CD4-positive, alpha-beta T cell treated with Interferon alpha-2 for 1 hour (primary cell): ENCODE data around the gene MAN2B2.

Experiments used
- DNase-seq, 2 donors: peaks; one replicate each; pipeline ENCODE4 v3.0.0-alpha.2; 2020 to 2022

The MAN2B2 gene

DNA sequence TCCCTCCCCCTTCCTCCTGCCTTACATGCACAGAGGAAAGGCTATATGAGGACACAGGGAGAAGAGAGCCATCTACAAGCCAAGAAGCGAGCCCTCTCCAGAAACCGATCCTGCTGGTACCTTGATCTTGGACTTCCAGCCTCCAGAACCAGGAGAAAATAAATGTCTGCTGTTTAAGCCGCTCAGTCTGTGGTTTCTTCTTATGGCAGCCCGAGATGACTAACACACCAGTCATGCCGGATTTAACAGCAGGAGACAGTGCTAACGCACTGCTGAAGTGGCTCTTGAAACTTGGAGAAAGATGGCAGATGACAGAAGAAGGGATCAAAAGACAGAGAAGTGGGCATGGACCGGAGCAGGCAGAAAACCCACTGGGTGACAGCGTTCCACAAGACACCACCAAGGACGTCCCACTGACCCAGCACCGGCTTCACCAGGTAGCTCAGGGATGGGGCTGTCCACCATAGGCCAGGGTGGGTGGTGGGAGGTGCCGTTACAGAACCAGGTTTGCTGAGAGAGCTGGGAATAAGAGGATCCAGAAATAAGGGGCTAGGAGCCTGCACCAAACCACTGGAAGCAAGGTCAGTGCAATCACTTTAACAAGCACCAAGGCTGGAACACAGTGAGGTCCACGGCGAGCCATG lies 6.2 kb upstream of the MAN2B2 start:
- DNase-seq, result no peak

DNA sequence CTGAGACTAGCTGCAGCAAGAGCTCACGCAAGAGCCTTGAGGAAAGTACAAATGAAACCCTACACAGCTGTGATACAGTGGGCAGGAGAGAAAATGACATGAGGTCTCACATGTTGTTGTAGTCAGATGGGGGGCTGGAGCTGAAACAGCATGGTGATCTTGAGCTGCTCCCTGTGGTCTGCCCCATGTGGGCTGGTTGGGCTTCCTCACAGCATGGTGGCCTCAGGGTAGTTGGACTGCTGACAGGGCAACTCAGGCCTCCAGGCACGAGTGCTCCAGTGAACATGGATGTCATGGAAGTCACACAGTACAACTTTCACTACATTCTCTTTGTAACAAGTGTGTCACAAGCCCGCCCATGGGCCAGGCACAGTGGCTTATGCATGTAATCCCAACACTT lies 3.4 kb upstream of the MAN2B2 start:
- DNase-seq, result no peak

DNA sequence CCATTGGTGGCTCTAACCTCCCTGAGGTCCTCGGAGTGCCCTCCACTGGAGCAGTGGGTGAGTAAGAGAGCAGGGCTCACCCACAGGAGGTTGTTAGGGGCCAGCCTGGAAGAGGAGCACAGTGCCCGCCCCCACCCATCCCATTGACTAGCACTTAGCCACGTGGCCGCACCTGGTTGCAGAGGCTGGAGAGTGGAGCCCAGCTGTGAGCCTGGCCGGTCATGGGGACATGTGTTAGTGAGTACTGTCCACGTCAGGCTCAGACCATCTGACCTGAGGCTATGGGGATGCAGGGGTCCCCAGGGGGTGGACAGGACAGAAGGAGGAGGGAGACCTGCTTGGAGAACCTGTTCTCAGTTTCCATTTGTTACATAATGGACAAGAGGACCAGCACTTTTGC lies 1.4 kb upstream of the MAN2B2 start:
- no peak for DNase-seq

DNA sequence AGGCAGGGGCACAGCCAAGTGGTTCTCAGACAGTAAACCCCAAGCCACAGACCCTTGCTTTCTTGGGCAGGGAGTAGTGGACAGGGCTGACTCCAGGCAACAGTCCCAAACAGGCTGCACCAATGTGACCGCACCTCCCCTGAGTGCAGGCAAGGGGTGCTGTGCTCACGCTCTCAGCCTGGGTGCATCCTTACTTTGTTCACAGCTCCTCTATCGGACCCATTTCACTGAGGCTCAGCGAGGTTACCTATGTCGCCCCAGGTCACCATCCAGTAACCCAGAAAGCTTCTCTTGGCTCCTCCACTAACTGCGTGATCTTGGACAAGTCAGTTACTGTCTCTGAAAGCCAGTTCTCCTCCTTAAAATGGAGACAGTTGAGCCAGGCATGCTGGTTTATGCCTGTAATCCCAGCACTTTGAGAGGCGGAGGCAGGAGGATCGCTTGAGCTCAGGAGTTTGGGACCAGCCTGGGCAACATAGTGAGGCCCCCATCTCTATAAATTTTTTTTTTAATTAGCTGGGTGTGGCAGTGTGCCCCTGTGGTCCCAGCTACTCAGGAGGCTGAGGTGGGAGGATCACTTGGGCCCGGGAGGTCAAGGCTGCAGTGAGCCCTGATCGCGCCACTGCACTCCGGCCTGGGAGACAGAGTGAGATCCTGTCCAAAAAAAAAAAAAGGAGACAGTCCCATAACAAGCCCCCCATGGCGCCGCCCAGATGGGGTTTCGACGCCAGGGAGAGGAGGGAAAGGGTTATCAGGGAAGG lies 823 bp upstream of the MAN2B2 start:
- DNase-seq, result no peak

DNA sequence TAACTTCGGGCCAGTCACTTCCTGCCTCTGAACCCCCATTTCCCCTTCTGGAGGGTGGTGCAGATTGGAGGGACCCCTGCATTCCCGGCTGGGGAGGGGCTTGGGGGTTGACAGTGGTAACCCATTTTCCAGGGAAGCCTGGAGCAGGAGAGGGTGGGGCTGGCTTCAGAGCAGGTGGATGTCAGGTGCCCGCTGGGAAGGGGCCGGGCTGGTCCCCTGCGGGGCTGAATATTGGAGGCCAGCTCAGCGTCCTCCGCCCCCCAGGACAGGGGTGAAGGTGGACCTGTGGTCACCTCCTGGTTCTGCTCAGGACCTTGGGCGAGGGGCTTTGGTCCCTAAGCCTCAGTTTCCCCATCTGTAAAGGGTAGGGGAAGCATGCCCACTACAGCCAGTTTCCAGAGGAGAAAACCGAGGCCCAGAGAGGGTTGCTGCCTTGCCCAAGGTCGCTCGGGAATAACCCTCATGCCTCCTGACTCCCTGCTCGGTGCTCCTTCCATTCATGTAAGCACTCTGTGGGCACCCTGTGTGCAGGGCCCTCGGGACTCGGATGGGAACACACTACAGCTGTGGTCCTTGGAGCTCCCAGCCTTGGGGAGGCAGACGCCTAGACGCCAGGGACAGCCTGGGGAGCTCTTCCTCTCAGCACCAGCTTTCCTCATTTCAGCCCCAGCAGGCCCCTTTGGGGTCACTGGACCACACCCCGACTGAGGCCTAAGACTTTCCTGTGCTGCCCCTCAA lies 683 bp downstream of the MAN2B2 start:
- no peak for DNase-seq

DNA sequence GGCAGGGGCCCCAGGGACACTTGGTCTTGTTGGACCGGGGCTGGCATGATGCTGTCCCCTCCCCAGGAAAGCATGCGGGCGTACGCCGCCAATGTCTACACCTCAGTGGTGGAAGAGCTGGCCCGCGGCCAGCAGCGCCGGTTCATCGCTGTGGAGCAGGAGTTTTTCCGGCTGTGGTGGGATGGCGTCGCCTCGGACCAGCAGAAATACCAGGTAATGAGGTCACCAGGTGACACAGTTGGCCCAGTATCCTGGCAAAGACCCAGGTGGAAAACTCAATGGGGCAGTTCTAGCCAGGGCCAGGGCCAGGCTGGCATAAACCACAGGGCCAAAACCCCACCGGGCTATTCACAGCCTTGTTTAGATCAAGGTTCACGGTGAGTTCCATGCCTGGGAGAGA lies 1.5 kb downstream of the MAN2B2 start:
- no peak for DNase-seq

DNA sequence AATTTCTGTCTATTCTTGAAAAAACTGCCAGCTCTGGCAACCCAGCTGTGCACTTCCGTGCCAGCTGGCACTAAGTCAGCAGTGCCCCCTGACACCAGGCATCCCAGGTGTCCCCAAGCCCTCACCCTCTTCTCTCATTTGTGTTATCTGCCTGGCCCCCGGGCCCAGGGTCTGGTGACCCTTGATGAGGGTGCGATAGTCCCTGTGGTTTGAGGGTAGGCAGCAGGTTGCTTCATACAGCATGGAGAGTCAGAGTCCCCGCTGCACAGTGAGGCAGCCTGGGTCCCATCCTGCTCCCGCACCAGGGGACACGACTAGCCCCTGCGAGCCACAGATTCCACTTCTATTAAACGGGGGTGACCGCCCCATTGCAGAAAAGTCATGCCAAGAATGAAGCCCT lies 1.9 kb downstream of the MAN2B2 start:
- DNase-seq, result no peak

DNA sequence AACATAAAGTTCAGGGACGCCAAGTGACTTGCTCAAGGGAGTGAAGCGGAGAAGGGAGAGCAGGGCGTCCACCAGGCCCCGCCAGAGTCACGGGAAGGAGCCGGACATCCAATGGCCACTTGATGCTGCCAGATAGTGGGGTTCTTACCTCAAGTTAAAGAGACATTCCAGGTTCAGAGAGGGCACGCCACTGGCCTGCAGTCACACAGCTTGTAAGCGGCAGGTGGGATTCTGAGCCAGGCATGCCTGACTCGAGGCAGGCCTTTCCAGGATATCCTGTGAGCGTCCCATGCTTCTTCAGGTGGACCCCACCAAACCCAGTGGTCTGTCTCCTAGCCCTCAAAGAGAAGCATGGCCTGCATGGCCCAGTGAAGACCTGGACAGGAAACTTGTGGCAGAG lies 2.4 kb downstream of the MAN2B2 start:
- no peak for DNase-seq

DNA sequence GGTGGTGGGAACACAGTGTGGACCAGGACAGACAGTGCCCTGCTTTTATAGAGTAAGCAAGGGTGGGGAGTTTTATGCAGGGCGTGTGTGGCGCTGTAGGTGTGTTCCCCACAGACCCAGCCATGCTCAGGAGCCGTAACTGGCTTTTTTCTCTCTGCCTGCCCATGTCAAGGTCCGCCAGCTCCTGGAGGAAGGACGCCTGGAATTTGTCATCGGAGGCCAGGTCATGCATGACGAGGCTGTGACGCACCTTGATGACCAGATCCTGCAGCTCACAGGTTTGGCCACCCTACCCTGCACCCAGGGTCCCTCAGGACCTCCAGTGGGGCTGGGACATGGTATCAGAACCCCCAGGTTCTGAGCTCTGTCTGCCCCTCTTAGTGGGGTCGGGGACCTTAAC lies 3.2 kb downstream of the MAN2B2 start:
- no peak for DNase-seq

DNA sequence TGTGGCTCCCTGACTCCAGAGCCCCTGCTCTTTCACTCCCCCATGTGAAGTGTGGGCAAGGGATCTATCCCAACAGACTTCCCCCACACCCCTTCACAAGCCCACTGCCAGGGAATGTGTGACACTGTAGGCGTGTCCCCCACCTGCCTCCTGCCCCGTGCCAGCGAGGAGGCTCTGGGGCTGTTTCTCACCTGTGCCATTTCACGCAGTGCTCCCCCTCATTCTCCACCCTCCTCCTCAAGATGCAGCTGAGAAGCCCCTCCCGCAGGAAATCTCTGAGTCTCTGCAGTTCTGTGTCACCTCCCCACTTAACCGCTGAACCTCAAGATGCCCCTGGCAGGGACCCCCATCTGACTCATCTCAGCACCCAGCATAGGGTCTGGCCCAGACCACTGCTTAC lies 5.4 kb downstream of the MAN2B2 start:
- DNase-seq, result no peak

DNA sequence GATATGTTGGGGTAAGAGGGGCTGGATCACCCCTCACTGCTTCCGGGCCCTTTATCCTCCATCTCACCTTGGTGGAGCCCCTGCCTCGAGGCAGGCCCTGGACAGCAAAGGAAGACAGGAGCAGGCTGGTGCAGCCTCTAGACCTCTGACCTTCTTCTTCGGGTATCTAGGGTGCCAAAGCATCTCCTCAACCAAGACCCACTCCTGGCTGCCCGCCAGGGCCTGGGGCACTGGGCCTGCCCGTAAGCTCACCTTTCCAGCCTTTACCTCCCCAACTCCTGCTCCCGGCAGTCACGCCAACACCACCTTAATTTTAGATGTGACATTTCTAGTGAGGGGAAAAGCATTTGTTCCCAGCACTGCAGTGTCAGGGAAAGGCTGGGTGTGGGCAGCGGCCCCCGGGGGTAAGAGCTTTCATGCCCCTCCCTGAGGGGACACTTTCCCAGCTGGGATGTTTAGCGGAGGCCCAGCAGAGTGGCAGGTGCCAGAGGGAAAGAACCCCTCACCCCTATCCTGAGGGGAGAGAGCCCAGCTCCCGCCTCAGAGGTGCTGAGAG lies 6.7 kb downstream of the MAN2B2 start:
- no peak for DNase-seq

DNA sequence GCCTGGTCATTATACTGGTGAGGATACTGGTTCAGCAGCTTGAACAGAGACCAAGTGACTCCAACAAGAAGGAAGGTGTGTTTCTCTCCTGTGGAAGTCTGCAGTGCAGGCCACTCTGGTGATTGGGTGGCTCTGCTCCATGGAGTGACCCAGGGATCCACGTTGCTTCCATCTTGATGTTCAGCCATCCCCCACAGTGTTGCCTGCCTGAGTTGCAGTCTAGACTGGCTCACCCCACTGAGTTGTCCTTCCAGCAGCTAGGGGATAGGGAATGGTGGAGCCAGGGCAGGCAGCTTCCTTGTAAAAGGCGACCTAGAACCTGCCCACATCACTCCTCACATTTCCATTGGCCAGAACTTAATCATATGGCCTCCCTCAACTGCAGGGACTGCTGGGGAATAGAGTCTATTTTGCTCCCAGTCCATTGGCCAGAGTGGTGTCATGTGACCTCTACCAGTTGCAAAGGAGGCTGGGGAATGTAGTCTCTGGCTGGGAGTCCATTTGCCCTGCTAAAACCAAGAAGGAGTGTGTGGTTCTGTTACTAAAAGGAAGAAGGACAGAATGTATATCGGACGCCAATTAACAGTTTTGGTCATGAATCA lies 8.0 kb downstream of the MAN2B2 start:
- DNase-seq, result peak in 1 of 2 donors; percentile 18

DNA sequence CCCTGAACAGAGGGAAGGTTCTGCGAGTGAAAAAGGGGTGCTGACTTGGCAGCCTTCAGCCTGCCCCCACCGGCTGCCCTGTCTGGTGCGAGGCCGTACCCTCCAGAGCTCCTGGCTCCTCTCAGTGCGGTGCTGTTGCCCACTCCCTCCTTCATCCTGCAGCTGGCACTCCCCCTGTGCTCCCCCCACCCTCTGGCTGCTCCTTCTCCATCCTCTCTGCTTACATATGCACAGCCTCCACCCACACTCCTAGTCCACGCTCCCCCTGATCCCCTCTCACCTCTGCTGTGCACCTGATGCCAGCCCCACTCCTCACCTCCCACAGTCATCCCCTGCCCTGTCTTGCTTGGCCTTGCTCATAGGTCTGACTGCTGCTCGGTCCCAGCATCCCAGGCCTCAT lies 9.9 kb downstream of the MAN2B2 start:
- DNase-seq, result no peak

DNA sequence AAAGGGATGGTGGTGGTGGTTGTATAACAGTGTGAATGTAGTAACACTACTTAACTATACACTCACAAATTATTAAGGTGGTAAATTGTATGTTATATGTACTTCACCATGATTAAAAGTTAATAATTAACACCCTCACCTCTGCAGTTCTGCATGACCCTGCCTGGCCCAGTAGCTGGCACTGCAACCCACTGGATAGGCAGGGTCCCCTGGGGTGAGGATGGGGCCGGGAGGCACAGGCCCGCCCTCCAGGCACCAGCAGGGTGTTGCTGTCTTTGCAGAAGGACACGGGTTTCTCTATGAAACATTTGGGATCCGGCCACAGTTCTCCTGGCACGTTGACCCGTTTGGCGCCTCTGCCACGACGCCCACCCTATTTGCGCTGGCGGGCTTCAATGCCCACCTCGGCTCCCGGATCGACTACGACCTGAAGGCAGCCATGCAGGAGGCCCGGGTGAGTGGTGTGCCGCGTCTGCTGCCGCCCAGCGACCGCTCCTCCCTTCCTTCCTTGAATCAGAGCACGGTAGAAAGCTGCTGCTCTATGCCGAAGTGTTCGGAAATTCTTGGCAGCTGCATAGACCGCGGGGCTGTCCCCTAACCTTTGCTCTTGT lies 11.8 kb downstream of the MAN2B2 start:
- no peak for DNase-seq

DNA sequence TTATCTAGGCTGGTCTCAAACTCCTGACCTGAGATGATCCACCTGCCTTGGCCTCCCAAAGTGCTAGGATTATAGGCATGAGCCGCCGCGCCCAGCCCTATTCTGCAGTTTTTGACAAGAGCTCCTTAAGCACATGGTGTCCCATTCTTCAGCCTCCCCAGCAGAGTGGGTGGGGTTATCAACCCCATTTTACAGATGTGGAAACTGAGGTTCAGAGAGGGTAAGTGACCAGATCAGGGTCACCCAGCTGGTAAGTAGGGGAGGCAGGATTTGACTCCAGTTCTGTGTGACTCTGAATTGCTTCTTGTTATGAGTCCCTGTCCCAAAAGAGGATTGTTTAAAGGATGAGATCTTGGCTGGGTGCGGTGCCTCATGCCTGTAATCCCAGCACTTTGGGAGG lies 14.5 kb downstream of the MAN2B2 start:
- DNase-seq, result no peak

DNA sequence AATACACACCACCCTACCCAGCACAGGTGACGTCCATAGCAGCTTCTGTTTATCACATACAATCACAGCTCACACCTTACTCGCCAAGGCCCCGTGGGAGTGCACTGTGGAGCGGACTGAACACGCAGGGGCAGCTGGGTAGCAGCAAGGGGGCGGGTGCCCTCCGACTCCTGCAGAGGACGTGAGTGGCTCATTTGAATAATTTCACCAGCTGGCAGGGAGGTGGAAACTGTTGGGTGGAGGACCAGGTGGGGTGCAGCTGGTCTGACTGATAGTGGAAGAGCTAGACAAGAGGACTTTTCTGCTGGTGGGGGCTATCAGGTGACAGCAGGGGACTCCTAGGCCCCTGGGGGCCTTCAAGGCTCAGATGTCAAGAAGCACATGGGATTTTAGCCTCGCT lies 16.3 kb downstream of the MAN2B2 start:
- peak in 1 of 2 donors; percentile 24 for DNase-seq

DNA sequence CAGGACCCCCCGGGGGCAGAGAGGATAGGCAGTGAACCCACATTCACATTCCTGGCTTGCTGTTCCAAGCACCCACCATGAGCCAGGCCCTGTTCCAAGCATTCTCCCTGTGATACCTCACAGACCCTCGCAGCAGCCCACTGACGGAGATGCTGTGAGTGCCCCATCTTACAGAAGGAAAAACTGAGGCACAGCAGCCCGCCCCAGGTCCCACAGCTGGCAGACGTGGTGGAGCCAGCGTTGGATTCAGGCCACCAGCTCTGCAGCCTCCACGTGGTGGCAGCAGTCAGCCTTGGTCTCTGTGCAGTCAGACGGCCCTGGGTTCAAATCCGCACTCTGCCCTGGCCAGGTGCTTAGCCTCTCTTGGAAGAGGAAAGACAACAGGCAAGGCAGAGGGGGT lies 16.8 kb downstream of the MAN2B2 start:
- no peak for DNase-seq

DNA sequence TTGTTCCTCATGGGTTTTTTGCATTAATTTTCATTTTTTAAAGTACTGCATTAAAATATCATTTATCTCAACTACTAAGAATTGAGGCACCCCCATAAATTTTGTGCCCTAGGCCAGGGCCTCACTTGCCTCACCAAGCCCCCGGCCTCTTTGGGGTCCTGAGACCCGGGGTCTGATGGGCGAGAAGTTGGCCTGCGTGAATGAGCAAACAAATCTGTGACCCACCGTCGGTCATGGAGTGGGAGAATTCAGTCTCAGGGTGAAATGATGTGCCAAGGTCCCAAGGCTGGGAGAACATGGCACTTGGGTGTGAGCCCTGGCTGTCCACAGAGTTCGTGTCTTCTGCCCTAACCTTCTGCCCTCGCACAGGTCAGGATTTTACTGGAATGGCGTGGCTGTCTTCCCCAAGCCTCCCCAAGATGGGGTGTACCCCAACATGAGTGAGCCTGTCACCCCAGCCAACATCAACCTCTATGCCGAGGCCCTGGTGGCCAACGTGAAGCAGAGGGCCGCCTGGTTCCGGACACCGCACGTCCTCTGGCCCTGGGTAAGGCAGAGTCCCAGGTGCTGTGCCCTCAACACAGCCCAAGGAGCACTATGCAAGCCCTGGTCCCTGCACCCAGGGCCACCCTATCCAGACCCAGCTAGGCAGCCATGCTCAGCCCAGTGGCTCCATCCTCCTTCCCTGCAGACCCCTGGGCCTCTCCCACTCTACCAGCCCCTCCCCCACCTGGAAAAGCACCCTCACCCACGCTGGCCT lies 18.0 kb downstream of the MAN2B2 start:
- DNase-seq, result no peak

DNA sequence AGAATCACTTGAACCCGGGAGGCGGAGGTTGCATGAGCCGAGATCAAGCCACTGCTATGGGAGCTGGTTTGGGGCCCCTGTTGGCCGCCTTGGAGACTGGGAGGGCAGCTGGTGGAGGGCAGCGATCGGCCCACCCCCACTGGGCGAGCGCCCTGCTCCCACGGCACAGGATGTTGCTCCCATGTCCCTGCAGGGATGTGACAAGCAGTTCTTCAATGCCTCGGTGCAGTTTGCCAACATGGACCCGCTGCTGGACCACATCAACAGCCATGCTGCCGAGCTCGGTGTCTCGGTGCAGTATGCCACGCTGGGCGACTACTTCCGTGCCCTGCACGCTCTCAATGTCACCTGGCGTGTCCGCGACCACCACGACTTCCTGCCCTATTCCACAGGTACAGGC lies 19.4 kb downstream of the MAN2B2 start:
- no peak for DNase-seq

DNA sequence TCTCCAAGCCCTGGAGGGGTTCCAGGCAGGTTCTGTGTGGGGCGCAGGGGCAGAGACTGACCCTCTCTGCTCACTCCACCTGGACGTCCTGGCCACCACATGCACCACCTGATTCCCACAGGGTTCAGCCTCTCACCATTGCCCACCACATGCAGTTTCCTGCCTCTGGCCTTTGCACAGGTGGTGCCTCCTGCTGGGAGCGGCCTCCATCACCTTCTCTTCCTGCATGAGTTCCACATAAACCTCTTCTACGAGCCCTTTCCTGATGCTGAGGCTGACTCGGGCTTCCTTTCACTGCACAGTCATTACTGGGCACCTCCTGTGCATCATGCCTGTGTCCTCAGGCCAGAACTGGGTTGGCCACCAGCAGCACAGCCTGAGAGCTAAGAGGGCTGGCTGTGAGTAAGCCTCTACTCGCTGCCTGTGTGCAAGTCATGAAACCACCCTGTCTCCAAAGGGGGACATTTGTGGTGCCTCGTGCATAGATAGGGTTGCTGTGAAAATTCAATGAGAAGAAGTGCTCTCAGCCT lies 19.9 kb downstream of the MAN2B2 start:
- DNase-seq, result no peak

DNA sequence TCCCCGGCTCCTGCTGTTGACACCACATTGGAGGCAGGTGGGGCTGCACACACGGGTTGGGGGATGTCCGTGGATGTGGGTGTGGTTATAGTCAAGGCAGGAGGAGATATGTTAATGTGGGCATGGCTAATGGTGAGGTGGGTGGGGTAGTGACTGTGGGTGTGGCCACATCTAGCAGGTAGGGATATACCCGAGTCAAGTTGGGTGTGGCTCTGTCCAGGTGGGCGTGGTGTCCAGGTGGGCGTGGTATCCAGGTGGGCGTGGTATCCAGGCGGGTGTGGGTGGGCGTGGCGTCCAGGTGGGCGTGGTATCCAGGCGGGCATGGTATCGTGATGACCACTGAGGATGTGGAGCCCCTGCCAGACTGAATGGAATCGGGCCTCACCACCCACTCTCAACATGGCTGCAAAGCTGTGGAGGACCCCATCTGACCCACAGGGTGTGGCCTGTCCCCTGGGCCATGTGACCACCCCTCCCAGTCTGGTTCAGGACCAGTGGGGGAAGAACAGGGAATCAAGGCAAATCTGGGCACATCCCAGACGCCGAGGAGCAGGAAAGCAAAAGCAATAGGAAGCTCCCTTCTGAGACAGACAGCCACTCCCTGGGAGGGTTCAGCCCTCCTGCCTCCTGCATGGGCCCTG lies 21.0 kb downstream of the MAN2B2 start:
- DNase-seq, result peak in 1 of 2 donors; percentile 6
